ENCODE measurements around the gene MYH7. TPM values are rescaled to one million over a fixed set of nuclear protein-coding genes. Genes with fewer than 3 reads are reported as not detected.

Gene MYH7
- total RNA-seq, 1 experiment from 2014 or later: not detected

DNA sequence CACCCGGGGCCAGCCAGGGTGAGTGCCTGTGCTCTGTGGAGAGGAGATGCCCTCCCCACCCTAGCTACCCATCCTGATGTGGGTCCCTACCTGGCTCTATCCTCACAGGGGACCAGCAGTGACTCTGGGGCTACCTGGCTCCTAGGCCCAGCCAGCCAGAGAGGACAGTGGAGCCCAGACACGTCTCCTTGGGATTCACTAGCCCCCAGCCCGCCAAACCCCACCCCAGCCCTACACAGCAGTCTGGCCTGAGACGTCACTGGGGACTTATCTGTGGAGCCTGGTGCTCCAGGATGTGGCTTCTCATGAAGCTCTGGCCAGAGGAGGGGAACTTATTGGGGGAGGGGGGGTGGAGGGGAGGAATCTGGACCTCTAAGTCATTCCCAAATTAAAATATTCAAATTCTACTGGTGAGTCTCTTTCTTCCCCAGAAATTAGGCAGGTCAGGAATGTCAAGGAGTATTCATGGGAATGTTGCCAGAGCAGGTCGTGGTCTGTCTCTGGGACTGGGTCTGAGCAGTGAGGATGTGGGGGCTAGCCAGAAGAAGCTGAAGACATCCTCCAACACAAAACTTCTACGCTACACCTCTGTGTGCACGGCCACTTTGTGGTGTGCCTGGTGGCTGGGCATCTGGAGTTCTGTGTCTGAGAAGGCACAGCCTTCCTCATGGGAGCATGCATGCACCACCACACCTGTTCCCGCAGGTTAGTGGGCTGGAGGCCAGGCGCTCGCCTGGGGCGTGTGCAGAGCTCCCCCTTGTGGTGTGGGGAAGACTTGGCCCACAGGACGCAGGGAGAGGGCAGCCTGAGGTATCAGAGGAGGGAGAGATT, 55.9 kb downstream of the MYH7 start:
- in situ Hi-C loops (cut with HindIII; ENCODE audit: low sequenced_read_pairs): no loop called here
- peak; percentile 46 for DNase-seq (ENCODE audit: low spot score)

DNA sequence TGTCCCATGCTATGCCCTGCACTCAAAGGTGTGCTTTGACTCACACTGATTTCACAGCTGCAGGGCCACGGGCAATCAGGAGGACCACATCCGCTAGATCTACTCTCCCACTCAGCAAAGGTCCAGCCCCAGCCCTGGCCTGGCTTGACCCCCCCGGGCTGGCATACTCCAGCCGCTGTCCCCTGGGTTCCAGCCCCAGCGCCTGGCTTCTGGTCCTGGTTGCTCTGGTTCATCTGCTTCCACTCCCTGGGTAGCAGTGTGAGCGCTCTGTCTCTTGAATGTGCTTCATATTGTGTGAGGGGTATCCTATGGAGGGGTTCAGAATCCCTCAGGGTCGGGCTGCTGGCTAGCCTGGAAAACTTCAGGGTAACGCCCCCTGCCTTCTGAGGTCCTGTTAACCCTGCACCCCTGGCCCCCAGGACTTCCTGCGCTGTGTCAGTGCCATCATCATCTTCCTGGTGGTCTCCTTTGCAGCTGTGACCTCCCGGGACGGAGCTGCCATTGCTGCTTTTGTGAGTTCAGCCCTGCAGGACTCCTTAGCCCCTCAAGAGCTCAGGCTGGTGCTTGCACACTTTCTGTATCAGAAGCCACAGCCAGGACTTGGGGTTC, 56.7 kb downstream of the MYH7 start:
- in situ Hi-C loops (cut with HindIII; ENCODE audit: low sequenced_read_pairs): no loop called here
- DNase-seq (ENCODE audit: low spot score): no peak

DNA sequence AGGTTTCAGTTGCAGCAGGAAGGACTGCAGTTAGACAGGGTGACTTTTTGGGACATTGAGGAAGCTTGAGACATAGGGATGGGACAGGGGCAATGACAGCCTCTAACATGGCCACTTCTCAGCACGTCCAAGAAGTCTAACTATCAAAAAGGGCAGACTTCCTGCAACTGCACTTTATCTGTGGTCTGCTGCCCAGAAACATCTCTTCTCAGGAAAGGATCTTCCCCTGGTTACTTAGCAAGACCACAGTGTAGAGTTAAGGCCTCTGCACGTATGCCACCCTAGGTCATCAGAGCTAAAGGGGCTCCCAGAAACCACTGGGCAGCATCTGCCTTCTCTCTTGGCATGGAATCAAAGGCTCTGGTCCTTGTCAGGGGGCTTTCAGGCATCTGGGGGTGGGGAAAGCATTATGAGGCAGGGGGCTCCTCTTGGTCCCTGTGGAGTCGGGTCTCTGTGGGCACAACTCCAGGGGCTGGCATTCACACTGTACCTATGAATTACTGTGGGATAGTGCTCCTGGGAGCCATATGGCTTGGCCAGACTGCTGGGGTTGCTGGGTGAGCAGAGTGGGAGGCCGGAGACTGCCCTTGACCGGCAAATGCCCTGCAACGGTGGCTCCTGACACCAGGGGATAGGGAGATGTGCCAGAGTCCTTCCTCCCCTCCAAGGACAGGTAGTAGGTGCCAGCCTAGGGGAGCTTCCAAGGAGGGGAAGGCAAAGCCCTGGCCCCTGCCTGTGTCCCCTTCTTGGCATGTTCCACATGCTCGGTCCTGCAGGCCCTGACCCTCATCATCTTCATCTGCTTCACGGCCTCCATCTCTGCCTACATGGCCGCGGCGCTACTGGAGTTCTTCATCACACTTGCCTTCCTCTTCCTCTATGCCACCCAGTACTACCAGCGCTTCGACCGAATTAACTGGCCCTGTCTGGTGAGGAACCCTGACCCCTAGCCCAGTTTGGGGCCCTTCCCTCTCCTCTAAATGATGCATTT, 57.6 kb downstream of the MYH7 start:
- in situ Hi-C loops (cut with HindIII; ENCODE audit: low sequenced_read_pairs): no loop called here
- no peak for DNase-seq (ENCODE audit: low spot score)

DNA sequence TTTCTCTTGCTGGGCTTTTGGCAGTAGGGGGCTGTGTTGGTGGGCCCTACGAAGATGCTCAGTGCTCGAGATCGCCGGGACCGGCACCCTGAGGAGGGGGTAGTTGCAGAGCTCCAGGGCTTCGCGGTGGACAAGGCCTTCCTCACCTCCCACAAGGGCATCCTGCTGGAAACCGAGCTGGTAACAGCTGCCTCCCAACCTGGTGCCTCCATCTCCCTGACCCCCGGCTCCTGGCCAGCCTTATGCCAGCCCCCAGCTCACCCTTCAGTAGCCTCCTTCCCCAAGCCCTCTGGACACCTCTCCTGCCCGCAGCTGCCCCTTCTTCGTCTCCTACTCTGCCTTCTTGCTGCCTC, 58.3 kb downstream of the MYH7 start:
- in situ Hi-C loops (cut with HindIII; ENCODE audit: low sequenced_read_pairs): no loop called here
- no peak for DNase-seq (ENCODE audit: low spot score)

DNA sequence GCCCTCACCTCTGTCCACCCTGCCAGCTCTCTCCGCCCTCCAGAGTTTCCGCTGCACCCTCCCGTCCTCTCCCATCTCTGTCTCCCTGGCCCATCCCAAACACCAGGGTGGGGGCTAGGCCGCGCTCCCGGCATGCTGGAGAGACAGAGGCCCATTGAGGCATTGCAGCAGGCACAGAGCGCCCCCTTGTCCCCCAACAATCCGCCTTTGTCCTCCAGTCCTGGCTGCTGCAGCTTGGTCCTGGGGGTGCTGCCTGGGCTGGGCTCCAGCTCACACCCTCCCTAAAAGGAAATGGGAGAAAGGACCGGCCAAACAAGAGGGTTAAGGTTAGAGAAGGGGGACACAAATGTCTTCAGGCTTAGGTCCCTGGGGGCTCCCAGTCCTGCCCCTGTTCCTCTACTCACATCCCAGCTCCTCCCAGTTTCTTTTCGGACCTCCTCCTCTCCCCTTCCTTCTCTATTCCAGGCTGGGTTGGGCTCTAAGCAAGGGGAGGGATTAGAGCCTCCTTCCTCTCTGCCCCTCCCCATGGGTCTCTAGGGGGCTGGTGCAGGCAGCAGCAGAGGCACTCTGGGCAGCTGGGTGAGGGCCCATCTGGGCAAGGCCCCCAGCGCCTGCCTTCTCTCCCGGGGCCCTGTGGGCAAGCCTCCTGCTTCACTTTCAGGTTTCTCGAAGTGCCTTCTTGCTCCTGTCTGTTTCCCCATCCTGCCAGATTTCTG, 58.8 kb downstream of the MYH7 start, which contains the start of gene CMTM5:
Gene CMTM5 (plus strand): TSS at position 565 of the 716 bp plus-strand sequence. CDS start 206 bp downstream, outside the sequence.
- DNase-seq (ENCODE audit: low spot score): peak; percentile 32
- in situ Hi-C loops (cut with HindIII; ENCODE audit: low sequenced_read_pairs): no loop called here

DNA sequence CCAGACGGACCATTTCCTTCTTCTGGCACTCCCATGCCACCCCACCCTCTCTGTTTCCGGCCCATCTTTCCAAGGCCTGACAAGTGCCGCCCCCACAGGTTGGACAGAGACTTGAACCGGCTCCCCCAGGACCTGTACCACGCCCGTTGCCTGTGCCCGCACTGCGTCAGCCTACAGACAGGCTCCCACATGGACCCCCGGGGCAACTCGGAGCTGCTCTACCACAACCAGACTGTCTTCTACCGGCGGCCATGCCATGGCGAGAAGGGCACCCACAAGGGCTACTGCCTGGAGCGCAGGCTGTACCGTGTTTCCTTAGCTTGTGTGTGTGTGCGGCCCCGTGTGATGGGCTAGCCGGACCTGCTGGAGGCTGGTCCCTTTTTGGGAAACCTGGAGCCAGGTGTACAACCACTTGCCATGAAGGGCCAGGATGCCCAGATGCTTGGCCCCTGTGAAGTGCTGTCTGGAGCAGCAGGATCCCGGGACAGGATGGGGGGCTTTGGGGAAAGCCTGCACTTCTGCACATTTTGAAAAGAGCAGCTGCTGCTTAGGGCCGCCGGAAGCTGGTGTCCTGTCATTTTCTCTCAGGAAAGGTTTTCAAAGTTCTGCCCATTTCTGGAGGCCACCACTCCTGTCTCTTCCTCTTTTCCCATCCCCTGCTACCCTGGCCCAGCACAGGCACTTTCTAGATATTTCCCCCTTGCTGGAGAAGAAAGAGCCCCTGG, 59.8 kb downstream of the MYH7 start:
- in situ Hi-C loops (cut with HindIII; ENCODE audit: low sequenced_read_pairs): no loop called here
- no peak for DNase-seq (ENCODE audit: low spot score)

DNA sequence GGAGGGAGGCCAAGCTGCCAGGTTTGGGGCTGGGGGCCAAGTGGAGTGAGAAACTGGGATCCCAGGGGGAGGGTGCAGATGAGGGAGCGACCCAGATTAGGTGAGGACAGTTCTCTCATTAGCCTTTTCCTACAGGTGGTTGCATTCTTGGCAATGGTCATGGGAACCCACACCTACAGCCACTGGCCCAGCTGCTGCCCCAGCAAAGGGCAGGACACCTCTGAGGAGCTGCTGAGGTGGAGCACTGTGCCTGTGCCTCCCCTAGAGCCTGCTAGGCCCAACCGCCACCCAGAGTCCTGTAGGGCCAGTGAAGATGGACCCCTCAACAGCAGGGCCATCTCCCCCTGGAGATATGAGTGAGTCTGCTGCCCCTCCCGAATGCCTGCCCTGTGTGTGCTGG, 62.4 kb downstream of the MYH7 start:
- in situ Hi-C loops (cut with HindIII; ENCODE audit: low sequenced_read_pairs): no loop called here
- no peak for DNase-seq (ENCODE audit: low spot score)

DNA sequence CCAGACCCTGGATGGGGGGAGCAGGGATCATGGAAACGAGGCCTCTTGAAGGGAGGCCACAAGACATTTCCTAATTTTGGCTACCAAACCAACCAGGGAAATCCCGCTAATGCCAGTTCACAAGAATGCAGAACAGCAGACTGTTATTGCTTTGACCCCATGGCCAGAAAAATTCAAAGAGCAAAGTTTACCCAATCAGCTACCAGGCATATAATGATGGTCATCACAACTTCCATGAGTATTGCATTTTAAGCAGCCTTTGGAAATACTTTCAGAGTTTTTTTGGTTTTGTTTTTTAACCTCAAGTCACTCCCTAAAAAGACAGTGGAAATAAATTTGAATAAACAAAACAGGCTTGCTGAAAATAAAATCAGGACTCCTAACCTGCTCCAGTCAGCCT, 63.0 kb downstream of the MYH7 start, which contains the start of gene IL25:
Gene IL25 (plus strand): TSS at position 301 of the 400 bp plus-strand sequence.
- in situ Hi-C loops (cut with HindIII; ENCODE audit: low sequenced_read_pairs): no loop called here
- no peak for DNase-seq (ENCODE audit: low spot score)

DNA sequence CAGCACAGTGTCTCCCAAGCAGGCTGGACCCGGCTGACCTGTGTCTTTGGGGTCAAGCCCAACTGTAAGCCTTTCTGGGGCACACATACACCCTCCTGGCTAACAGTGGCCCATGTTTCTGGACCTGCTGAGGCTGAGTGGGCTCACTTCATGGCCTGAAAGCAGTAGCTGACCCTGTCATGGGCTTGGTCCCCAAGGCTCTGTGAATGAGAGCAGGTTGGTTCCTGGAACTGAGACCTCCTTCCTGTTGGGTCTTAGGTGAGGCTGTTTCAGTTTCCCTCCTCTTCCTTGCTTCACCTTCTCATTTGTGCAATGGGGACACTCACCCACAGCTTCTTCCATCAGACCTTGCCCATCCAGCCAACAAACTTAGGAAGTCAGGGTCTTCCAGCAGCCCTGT, 63.6 kb downstream of the MYH7 start:
- in situ Hi-C loops (cut with HindIII; ENCODE audit: low sequenced_read_pairs): no loop called here

DNA sequence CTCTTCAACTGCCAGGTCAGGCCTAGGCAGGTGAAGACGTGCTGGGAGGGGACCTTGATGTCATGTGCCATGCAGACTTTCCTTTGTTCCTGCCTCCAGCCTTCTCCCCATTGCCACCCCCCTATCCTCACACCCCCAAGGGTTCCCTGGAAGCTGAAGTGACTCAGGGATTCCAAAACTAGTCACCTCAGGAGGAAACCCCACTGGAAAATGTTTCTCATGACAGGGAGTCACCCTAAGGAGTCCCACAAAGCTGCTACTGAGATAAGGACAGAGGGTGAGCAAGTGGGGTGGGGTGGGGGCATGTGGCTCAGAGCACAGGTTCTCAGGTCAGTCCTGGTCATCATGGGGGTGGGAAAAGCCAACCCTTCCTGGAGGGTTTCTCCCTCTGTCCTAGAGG, 65.2 kb downstream of the MYH7 start:
- in situ Hi-C loops (cut with HindIII; ENCODE audit: low sequenced_read_pairs): no loop called here
- DNase-seq (ENCODE audit: low spot score): no peak

More for the DNA sequence above, 63.6 kb downstream of the MYH7 start:
- no peak for DNase-seq (ENCODE audit: low spot score)

DNA sequence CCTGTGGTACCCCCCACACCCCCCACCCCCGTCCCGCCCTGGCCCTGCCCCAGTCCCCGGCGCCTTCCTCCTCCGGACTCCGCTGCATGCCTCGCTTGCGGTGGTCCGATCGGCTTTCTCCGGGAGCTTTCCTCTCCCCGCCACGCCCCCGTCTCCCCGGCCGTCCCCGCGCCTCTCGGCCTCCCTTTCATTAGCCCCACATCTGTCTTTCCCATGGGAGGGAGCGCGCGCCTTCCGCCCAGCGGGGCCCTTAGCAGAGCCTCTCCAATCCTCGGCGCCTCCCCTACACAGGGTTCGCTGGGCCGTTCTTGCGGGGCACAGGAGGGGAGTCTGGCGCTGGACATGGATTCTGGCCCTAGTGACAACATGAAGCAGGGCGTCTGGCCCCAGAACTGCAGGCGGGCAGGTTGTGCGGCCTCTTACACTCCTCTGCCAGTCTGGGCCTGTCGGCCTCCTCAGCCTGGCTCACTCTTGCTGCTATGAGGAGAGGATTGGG, 69.0 kb downstream of the MYH7 start:
- in situ Hi-C loops (cut with HindIII; ENCODE audit: low sequenced_read_pairs): no loop called here
- DNase-seq (ENCODE audit: low spot score): peak; percentile 42

DNA sequence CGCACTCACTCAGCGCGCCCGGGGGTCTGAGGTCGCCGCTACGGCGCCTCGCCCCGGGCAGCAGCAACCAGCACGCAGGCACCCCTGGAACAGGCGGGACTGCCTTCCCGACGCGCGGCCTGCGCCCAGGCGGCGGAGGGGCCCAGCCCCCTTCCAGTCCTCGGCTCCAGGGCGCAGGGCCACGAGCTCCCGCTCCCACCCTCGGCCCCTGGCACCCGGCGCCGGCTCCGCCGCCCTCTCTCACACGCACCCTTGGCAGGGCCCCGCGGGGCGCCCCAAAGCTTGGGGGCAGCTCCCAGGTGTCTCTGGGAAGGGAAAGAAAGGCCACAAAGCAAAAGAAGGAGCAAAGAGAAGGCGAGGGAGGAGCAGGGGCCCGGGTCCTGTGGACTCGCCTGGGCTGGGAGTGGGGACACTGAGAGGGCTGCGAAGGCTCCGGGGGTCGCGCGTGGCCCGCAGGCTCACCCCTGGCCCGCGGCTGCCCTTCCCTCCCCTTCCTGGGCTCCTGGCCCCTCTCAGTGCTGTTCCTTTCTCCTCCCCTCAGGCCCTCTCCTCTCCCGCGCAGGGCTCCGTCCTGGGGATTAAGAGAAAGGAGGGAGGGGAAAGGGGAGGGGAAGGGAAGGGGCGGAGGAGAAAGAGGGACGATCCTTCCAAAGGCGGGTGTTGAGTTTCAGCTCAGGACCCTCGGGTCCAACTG, 69.6 kb downstream of the MYH7 start:
- peak; percentile 45 for DNase-seq (ENCODE audit: low spot score)
- in situ Hi-C loops (cut with HindIII; ENCODE audit: low sequenced_read_pairs): no loop called here

DNA sequence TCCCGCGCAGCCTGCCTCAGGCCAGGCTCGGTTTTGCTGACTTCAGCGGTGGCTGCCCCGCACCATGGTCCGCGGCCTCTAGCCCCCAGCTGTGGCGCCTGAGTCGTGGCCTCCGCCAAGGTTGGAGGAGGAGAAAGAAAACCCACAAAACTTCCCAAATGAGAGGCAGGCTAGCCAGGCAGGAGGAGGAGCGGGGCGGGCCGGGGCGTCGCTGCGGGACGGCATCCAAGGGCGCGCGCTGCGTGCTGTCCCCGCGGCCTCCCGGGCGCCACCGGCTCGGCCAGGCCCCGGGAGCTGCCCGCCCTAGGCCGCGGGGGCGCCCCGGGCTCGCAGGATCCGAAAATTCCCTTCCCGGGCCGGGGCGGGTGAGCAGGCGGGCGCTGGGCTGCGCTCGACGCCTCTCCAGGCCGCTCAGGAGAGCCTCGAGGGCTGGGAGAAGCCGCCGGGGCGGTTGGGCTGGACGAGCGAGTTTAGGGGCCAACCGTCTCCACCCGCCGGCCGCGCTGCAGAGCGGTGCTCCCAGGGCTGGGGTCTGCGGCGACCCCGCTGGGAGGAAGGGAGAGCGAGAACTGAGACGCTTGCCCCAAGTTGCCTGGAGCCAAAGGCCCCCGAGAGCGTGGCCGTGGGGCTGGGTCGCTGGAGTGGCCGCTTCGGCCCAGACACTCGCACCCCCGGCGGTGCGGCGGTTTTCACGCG, 70.3 kb downstream of the MYH7 start, which contains the start of gene EFS:
Gene EFS (minus strand): TSS at position 137 of the 696 bp plus-strand sequence. CDS start 147 bp downstream, outside the sequence.
- in situ Hi-C loops (cut with HindIII; ENCODE audit: low sequenced_read_pairs): no loop called here
- DNase-seq (ENCODE audit: low spot score): no peak

DNA sequence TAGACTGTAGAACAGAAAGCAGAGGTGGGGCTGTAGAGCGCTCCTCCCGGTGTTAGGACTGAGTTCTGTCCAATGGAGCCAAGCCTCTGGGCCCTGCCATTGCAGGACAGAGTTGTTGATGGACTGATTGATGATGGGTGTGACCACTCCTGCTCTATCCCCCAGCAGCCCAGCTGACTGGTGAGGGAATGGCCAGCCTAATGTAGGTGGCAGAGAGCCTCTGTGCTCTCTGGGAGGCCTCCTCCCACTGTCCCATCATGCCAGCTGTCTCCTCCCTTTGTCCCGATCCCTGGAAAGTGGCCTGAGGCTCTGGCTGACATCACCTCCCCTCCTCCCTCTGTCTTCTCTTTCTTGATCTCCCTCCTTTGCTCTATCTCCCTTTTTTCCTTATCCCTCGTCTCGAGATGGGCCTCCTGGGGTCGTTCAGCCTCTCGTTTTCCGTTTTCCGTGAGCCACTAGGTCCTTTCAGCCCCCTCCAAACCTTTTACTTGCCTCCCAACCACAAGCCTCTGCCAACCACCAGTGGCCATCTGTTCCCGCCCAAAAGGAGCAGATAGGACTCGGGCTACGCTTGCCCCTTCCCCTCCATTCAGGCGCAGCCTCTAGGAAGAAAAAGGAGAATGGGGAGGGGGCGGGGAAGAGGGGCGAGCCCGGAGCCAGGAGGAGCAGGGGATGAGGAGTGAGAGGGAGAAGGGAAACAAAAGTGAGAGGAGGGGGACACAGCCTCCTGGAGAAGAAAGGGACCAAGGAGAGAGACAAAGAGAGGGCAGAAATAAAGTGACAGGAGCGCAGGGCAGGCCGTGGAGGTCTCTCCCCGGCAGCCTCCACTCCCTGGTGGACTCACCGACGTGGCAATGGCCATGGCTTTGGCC, 71.1 kb downstream of the MYH7 start:
- peak; percentile 57 for DNase-seq (ENCODE audit: low spot score)
- in situ Hi-C loops (cut with HindIII; ENCODE audit: low sequenced_read_pairs): no loop called here
